ENCODE measurements around the gene AGAP3.

The AGAP3 gene

DNA sequence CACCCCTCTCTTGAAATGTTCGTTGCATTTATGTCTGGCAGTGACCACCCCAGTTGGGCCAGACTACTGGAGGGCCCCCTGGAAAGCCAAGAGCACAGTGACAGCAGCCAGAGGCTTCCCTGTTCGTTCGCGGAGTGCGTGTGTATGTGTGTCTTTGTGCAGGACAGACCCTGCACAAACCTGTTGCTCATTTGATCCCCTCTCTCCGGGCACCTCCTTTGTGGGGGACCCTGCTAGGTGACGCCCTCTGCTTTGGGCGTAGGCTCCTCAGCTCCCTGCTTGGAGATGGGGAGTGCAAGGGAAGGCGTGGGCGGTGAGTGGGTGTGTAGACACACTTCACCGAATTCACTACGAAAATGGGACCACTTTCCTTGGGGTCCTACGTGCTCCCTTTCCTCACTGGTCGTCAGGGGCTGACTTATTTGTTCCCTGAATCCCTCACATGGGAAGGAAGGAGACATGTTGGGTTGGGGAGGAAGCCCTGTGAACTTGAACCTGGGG, 38.7 kb downstream of the AGAP3 start:
- DNase-seq, result no peak

DNA sequence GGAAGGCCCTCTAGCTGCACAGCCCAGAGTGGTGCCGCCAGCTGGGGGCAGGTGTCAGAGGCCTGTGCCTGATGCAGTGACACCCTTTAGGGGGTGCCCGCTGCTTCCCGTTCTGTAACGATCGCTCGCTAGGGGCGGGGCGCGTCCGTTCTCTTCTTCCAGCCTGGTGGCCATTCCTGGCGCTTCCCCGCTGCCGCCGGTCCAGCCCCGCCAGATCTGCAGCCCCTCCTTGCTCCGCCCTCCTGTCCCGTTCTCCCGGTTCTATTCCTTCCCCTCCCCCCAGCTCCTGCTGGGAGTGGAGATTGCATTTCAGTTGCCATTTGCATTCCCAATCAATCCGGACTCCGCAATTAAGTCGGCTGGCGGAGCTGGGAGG, 39.2 kb downstream of the AGAP3 start:
- DNase-seq, result no peak

DNA sequence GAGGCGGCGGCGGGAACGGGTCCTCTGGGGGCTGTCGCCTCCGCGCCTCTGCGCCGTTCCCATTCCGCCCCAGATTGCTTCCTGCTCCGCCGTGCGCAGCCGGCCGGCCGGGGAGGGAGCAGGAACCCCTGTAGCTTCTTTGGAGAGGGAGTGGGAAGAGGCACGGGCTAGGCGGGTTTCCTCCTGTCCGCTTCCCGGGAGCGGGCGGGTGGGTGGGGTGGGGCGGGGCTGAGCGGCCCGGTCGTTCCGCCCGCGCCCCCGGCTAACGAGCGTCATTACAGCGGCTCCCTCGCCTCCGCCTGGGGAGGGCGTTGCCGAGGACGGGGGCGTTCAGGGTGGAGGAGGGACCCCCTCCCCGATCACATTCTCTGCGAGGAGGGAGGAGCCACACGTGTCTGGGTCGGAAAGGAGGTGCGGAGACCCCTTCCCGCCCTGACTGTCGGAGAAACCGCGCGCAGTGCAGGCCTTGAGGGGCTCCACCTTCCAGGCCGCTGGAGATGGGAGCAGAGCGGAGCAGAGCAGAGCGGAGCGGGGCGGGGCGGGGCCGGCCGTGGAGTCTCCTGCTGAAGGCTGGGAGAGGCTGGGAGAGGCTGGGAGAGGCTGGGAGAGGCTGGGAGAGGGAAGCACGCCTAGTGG, 39.7 kb downstream of the AGAP3 start:
- no peak for DNase-seq

- DNase-seq, result no peak
These were observed 40.3 kb downstream of the AGAP3 start for GRCh38 chr7:151126491-151127137.

DNA sequence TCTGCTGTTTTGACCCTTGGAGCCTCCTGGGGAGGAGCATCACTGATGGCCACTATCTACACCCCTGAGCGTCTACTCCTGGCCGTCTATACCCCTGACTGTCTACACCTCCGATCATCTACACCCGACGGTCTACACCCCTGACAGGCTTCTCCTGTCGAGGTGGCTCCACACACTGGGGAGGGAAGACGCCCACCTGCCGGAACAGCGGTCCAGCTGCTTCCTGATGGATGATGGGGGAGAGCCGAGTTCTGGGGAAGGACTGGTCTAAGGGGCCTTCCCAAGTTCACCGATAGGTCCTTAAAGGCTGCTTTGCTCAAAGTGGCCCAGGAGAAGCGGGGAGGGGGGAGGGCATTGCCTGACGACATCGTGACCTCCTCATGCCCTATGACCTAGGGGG, 41.9 kb downstream of the AGAP3 start:
- DNase-seq, result no peak

DNA sequence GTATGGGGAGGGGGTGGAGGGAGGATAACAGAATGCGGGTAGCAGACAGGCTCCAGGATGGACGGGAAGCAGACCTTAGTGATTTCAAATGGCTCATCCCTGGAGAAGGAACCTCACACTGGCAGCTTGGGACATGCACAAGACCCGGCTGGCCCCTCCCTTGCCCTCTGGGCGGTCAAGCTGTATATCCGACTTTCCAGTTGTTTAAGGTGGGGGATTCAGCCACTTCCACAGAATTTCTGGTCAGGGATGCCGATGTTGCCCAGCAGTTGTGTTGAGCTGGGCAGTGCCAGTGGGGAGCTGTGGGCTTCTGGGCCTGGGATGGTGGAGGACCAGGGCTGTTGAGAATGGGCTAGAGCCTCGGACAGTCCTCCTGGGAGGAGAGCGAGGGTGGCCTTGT, 42.4 kb downstream of the AGAP3 start:
- no peak for DNase-seq

- DNase-seq, result no peak
These were observed 43.1 kb downstream of the AGAP3 start for GRCh38 chr7:151129117-151129959.

DNA sequence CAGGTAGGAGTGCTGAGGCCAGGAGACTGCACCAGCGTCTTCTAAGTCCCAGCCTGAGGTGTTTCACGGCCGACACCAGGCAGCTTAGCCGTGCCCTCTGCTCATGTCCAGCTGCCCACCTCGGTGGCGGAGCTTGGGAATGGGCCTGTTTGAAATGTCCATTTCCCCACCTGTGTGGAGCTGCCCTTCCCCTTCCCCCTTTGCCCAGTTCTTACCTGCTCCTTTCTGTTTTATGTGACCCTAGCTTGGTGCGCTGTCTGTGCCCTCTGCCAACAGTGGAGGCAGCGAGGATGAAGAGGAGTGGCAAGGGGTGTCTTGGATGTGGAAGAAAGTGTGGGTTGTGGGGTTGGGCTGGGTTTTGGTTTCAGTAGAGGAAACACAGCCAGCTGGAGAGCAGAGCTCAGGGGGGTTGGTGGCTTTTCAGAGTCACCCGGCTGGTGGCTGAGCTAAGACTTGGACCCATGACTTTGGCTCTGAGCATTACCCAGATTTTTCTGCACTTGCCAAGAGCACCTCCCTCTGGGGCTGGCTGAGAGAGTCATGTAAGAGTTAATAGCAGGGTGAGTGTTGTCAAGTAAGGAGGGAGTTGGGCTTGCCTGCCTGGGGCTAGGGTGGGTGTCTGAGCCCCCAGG, 43.8 kb downstream of the AGAP3 start:
- DNase-seq, result no peak

DNA sequence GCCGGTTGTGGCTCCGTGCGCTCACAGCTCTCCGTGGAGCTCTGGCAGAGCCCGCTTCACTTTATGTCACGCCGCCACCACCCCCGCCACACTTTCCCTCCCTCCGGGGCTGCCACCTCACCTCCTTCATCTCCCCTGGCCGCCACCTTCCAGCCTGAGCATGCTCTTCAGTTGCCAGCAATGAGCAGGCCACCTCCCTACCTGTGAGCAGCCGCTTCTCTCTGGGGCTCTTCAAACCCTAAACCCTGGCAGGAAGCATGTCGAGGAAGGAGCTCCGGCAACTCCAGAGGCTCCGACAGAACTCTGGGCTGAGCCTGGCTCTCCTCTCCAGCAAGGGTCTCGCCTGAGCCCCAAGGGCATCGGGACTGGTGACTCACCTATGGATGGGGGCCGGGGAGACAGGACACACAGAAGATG, 44.5 kb downstream of the AGAP3 start:
- no peak for DNase-seq

DNA sequence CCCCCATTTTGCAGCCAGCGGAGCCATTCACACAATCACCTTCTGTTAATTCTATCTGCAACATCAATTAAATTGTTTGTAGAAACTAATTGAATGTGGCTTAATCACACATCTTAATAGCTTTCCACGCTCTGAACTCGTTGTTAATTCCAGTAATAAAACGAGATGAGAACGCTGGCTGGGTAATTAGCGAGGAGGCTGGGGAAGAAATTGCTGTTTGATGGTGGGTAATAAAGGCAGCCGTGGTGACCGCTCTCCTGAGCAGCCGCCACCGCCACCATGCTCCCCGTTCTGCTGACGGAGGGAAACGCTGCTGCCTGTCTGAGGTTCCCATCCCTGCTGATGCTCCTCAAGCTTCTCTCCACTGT, 44.9 kb downstream of the AGAP3 start:
- no peak for DNase-seq

GRCh38 chr7:151131592-151132293, 45.5 kb downstream of the AGAP3 start:
- peak; percentile 54 for DNase-seq

DNA sequence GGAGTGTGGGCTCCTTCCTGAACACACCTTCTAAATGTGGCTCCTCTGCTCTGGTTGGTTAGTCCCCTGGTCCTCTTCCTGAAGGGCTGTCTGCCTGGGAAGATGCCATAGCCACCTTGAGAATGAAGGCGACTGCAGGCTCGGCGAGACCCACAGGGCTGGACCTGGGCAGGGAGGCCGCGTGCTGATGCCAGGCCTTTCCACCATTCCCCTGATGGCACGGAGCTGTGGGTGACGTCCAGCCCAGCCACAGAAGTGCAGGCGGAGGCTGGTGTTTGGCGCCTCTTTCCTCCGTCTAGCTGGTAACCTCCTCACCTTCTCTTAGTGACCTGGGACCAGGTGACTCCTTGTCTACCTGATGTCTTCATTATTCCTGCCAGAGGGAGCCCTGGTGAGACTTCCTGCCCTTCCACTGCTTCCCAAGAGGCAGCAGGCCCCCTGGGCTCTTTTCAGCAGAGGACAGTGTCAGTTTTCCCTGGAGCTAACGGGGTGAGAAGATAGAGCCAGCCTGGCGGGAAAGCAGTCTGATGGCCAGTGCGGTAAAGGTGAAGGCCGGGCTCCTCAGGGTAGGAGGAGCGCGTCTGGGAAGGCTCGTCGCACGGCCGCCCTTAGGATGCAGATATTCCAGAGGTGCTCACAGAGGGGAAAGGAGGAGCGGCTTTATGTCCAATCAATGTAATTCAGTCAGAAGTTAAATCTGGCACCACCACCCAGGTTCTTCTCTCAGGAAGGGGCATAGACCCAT, 46.4 kb downstream of the AGAP3 start:
- DNase-seq, result no peak

- DNase-seq, result no peak
These were observed 47.2 kb downstream of the AGAP3 start for GRCh38 chr7:151133266-151133985.

DNA sequence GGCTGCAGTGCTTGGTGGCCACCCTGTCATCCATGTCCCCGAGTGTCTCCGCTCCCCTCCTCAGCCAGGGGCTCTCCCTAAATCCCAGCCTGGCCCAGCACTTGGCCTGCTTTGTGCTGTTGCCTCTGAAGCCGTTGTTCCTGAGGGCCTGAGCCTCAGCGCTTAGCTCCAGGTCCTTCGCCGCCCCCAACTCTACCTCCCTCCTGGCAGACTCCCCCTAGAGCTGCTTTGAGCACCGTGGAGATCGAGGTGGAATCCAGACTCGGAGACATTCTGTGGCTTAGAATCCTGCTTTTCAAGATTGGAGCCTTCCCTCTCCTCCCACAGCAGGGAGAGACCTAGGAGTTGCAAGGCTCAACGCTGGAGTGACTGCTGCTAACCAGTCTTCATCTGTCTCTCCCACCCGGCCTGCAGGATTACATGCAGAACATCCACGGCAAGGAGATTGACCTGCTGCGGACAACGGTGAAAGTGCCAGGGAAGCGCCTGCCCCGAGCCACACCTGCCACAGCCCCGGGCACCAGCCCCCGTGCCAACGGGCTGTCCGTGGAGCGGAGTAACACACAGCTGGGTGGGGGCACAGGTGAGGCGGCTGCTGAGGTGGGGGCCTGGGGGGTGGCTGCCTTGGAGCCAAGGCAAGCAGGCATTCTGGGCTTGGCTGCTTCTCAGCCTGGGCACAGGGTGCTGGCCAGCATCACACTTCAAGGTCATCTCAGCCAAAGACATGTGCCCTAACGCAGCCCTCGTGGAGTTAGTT, 47.9 kb downstream of the AGAP3 start:
- DNase-seq, result no peak

DNA sequence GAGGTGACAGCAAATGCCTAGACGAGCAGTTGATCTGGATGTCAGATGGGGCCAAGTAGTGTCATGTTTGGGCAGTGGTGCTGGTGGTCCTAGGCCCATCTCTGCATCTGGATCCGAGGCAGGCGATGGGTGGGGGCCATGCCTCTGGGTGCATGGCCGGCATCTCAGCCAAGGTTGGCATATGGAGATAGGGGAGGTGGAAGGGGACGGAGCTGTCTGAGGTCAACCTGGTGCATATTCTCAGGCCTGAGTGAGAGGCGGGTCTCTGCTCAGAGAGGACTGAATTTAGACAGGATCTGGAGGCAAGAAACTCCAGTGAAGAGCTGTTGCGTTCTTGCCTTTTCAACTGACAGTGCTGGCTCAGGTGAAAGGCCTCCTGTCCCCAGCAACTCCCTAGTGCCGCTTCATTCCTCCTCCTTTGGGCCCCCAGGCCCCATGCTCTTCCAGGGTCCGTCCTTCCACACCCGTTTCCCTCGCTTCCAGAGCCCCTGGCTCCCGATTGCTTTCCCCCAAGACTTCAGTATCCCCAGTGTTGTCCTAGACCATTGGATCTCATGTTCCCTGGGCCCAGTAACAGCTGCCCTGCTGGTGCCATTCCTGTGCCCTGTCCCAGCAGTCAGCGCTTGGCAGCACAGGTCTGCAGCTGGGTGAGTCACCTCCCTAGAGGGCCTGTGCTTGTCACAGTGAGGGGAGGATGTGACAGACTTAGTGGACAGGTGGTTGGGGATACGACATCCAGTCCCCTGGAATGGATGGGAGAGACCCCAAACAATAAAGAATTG, 48.7 kb downstream of the AGAP3 start:
- DNase-seq, result no peak

DNA sequence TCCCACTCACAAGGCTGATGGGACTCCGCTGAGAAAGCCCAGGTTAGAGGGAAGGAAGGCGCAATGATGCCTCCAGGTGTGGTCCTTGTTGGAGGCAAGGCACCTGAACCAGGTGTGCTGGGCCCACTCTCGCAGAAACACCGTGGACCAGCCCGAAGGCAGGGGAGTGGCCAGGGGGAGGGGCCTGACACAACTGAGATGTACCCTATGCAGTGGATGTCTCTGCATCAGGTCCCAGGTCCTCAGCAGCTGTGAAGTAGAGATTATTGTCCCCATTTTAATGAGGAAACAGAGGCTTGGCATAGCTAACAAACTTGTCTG, 49.2 kb downstream of the AGAP3 start:
- no peak for DNase-seq

DNA sequence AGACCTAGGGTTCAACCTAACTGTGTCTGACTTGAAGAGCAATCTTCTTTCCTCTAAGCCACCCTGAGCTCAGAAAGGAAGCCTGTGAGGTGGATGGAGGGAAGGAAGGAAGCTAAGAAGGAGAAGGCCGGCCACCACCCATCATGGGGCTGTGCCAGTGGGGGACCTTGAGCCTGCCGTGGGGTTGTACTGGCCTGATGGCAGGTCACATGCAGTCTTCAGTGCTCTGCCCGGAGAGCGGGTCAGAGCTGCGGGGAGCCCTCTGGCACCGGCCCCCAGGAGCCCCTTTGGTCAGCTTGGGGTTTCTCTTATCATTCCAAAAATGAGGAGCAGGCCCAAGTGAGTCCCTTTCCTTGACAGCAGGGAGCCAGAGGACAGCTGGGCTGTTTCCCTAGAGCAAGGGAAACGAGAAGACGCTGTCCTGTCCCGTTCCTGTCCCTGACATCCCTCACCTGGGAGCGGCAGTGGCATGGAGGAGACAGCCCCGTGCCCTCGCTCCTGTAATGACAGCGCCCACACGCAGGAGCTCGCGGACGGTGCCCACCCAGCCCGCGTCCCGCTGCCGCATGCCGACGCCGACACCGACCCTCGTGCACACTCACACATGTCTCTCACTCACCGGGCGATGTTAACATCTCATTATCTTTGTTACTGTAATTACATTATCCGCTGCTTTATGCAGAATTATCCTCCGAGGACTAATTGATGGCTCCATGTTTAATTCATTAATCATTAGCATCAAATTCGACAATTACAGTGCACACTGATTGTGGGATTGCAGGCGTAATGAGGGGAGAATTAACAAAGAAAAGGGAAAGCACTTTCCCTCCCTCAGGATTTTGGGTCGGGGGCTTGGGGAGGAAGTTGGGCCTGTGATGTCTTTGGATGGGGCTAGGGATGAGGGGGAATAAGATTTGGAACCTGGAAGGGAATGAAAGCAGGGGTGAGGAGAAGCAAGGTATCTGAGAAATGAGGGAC, 49.9 kb downstream of the AGAP3 start:
- DNase-seq, result no peak

DNA sequence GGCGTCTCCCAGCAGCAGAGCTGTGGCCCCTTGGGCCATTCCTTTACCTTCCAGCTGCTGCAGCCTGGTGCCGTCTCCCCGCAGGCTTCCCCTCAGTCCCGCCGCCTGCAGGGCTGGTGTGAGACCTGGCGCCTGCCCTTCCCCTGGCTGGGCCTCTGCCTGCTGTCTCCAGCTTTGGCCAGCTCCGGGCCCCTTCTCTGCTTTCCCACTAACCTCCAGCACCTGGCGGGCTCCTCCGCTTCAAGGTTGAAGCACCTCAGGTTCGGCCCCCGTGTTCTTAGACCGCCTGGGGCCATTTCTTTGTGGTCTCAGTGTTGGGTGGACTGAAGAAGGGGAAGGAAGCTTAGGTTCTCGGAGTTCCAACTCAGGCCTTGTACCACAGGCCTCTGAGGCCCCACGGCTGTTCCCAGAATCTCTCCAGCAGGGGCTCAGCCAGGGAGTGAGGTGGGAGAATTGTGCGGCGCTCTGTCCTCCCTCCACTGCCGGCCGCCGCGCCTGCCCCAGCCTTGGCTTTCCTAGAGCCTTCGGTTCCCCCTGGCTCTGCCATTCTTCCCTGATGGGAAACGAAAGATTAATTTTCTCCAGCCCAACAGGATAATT, 50.9 kb downstream of the AGAP3 start:
- no peak for DNase-seq
